Activated CD4-positive, alpha-beta T cell treated with anti-CD3 and anti-CD28 coated beads for 4 hours (primary cell): ENCODE data around the gene SCD.
A peak's percentile ranks its signal among the peaks of the same experiment; 100 is the strongest.
"Not testable (repeated sequence)": the region's sequence is repeated elsewhere in the genome, so short reads cannot be mapped to it uniquely, and the experiment has no call there.

Experiments
- DNase-seq, 2 donors: peaks; one replicate each; pipeline ENCODE4 v3.0.0-alpha.2; 2020

SCD gene

DNA sequence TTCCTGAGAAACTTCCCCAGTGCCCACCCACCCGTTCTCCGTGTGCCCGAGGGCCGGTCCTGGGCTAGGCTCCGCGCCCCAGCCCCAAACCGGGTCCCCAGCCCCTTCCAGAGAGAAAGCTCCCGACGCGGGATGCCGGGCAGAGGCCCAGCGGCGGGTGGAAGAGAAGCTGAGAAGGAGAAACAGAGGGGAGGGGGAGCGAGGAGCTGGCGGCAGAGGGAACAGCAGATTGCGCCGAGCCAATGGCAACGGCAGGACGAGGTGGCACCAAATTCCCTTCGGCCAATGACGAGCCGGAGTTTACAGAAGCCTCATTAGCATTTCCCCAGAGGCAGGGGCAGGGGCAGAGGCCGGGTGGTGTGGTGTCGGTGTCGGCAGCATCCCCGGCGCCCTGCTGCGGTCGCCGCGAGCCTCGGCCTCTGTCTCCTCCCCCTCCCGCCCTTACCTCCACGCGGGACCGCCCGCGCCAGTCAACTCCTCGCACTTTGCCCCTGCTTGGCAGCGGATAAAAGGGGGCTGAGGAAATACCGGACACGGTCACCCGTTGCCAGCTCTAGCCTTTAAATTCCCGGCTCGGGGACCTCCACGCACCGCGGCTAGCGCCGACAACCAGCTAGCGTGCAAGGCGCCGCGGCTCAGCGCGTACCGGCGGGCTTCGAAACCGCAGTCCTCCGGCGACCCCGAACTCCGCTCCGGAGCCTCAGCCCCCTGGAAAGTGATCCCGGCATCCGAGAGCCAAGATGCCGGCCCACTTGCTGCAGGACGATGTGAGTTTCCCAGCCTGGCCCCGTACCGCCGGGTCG lies at the start of gene SCD:
TSS of gene SCD (plus strand) at position 469 of the 803 bp plus-strand sequence. CDS start at position 741, 272 bp downstream.
- peak; percentile 69 to 73 for DNase-seq

DNA sequence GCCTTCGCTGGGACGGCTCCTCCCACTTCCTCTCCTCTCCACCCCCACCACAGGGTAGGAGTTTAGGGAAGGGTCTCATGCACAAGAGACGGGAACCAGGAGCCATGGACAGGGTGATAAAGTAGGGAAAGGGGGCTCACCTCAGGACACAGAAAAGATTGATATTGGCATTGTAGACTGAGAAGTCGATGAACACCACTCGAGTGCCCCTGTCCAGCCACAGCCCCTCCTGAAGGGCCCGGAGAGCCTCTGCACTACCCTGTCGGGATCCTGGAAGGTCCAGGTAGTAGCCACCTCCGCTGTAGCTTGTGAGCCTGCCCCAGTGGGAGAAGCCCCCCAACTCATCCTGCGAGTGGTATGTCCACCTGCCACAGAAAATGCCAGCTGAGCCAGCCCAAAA lies 49.8 kb upstream of the SCD start:
- DNase-seq = no peak

DNA sequence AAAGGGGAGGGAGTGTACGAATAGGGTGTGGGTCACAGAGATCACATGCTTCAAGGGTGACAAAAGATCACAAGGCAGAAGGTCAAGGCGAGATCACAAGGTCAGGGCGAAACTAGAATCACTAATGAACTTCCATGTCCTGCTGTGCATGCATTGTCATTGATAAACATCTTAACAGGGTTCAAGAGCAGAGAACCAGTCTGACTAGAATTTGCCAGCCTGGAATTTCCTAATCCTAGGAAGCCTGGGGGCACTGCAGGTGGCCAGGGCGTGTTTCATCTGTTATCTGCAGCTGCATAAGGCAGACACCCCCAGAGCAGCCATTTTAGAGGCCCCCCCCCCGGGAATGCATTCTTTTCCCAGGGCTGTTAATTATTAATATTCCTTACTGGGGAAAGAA lies 45.9 kb upstream of the SCD start:
- not testable (repeated sequence) for DNase-seq

DNA sequence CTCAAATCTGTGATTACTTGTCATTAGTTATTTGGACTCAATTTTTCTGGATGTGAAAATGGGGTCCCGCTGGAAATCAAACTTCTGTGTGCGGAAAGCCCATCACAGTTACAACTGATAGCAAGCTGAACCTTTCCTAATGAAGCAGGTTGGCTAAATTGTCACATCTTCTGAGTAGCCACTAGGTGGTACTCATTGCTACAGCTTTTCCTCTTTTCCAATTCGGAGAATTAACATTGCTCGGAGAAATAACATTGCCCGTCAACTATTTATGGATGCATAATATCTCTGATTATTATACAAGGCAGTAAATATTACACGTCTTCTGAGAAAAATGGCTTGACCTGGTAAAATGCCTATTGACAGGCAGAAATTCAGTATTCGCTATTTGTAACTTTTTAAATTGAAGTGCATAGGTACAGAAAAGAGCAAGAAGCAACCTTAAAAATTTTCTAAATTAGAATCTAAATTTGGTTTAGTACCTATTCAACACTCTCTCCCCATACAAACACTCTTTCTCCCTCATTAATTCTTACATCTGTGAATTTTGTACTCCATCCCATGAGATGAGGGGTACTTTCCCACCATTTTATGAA lies 43.2 kb upstream of the SCD start:
- no peak for DNase-seq

DNA sequence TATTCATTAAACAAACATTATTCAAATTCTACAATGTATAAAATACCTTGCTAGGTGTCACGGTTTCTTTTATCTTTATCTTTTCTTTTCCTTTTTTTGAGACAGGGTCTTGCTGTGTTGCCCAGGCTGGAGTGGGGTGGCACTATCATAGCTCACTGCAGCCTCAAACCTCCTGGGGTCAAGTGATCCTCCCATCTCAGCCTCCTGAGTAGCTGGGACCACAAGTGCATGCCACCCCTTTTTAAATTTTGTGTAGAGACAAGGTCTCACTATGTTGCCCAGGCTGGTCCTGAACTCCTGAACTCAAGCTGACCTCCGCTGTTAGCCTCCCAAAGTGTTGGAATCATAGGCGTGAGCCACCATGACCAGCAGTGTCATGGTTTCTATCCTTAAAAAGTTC lies 42.6 kb upstream of the SCD start:
- DNase-seq = no peak

DNA sequence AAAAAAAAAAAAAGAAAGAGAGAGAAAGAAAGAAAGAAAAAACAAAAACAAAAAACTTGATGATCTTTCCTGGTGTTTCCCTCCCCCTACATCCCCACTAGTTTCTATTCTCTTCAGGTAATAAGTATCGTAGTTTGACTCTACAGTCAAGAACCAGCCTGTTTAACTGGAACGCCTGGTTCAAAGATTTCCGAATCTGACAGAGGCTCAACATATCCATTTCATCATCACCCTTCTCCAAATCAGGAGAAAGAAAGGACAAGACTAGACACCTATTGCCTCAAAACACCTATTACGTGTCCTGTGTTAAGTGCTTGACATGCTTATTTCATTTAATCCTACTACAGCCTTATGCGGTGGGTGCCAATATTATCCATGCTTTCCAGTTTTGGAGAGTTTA lies 40.2 kb upstream of the SCD start:
- no peak for DNase-seq

DNA sequence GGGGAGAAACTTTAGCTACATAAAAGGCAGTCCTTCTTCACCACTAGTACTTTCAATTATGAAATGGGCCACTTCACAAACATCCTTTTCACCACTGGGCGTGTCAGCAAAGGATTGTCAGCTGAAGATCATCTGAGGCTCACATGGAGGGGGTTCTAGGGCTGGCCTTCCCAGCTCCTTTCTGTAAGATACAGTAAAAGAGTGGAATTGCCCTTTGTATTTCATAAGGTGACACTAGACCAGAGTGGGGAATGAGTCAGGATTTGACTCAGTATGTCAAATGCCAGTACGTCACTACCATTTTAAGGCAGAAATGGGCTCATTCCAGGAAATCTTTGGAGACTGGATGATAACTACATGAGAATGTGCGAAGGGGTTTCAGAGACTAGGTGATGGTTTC lies 39.3 kb upstream of the SCD start:
- DNase-seq = no peak

DNA sequence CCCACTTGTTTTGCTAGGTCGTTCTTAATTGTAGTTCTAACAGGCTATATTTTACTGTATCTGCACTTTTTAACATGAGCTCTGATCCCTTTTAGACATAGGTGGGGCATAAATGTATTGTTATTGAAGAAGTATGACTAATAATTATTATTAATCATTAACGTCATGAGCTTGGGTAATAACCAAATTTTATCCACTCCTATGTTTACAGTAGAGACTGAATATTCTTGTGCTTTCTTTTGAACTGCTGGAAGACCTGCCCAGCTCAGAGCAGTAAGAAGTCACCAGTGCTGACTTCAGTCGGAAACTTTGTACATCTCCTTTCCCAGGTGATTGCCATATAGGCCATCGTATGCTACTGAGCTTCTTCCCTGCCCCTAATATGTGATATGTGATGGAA lies 35.7 kb upstream of the SCD start:
- DNase-seq = no peak

DNA sequence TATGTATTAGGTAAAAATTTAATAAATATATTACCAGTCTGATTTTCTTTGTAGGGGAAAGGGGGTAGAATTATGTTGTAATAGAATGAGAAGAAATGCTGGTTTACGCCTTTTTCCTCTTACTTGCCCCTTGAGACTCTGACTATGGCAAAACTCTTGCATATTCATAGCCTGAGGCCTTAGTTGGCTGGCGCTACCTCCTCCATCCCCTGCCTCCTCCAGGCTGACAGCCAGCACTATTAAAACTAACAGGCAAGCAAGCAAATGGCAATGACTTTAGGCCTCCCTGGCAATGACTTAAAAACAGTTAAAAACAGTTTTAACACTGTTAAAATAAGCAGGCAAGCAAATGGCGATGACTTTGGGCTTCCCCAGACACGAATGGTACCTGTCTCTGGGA lies 31.4 kb upstream of the SCD start:
- no peak for DNase-seq

DNA sequence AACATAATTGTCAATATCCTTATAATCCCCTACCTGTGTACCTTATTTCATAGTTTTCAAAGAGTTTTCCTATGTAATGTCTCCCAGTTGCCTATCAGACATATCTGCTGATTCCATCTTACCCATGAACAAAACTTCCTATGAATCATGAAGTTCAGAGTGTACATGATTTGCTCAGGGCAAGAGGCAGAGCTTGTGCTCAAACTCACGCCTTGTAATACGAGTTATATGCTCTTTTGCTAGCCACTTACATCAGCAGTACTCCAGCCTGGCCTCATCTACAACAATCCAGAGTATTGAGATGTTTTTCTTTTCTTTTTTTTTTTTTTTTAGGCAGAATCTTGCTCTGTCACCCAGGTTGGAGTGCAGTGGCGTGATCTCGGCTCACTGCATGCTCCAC lies 28.8 kb upstream of the SCD start:
- no peak for DNase-seq

DNA sequence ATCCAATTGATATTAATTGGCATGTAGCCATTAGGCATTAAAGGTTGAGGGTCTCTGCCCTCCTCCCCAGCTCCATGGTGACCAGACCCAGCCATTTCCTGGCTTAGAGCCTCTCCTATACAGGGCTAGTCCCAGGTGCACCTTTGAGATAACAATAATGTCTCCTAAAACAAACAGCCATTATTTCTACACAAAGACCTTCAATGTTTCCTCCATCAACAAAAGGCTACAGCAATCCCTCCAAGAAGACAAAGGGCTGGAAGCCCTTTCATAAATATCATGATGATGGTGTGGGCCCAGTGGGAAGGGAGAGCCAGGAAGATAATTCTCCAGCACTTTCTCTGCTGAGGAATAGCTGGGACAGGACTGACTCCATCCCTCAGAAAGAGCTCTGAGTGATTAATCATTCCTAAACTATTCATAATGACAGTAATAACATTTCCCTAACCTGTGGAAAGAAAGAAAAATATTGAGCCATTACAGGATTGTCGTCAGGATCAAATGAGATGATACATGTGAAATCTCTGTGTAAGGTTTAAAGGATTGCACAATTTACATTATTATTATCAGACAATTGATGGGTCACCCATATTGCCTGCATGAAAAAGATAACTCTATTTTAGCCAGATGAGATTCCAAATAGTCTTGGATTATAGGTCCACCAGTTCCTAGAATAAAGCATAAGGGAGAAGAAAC lies 27.2 kb upstream of the SCD start:
- DNase-seq = no peak

DNA sequence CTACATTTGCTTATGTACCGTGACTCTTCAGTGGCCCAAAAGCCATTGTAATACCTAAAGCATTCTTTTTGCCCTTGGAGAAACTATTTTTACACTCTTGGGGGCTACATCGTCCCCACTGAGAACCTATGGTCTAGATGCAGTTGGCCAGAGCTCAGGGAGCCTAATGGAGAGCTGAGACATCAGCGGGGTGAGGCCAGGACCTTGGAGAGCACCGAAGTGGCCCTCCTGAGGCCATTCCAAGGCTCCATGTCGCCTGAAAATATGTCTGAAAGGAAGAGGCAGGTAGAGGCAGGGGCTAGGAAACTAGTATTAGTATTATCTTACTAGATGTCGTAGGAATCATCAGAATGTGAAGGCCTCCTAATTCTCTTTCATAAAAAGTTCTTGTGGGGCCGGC lies 21.9 kb upstream of the SCD start:
- DNase-seq = no peak

DNA sequence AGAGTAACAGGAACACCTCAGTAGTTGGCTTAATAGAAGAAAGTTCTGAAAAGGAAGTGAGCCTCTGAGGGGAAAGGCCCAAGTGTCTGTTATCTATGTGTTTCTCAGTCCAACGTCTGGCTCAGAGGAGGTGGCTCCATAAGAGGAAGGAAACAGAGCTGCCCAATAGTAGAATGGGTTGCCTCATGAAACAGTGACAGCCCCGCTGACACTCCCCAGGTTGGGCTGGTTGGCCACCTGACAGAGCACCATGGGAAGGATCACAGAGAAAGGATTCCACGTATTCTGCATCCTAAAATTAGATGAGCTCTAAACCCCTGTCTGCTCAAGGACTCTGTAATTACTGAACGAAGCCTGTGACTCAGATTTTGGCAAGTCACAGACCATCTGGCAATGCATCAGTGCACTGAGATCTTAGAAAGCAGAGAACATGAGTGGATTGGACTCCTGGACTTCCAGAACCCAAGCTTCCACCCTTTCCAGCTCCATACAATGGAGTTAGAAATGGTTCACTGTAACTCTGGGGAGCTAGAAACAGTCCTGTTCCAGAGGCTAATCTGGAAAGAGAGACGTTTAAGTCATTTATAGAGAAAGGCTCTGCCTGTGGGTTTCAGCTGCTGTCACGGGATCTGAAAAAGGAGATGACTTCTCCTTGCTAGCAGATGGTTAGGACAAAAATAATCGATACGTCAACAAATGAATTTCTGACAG lies 19.9 kb upstream of the SCD start:
- DNase-seq = no peak

DNA sequence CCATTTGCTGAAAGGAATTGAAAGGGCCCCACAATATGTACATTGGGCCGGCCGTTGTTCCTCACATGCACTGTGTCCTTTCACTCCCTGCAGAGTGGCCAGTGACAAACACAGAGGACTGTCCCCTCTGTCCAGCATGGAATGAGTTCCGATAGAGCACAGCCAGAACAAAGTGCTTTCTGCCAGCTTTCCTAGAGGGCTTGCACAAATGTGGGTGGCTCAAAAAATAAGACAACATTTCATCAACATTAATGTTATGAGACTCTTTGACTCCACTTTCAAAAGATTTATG lies 19.4 kb upstream of the SCD start:
- DNase-seq = no peak

DNA sequence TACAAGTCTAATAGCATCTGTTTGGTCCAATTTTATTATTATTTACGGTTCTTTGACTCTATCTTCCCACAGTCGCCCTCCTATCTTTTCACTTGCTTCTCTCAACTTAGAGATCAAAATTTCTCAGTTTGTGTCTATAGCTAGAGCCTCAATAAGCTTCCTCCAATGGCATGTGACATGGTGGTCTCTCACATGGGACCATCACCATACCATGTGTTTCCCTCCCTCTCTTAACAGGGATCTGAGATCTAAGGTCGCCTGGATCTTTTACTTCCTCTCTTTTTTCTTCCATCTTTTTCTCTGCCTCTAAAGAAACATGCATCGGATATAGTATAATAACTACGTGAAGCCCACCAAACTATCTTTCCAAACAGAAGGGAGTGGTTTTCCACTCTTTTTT lies 18.8 kb upstream of the SCD start:
- no peak for DNase-seq

DNA sequence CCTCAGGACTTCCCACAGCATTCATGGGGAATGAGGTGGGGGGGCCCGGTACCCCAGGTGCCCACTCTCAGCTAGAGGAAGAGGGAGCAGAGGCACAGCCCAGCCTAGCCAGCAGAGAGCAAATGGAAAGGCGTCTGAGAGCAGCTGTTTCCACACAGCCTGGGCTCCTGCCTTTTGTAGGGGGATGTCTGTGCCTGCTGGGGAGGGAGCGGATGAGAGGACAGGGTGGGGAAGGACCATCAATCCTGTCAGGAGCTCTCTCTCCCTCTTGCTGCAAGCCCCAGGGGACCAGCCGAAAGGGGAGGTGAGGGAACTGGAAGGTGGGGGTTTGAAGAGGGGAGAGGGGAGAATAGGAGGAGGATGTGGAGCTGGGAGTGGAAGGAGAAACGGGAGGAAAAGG lies 17.0 kb upstream of the SCD start, which contains the start of gene PKD2L1:
TSS of gene PKD2L1 (minus strand) at position 150 of the 400 bp plus-strand sequence. CDS start at position 25, 125 bp downstream.
- DNase-seq = no peak

DNA sequence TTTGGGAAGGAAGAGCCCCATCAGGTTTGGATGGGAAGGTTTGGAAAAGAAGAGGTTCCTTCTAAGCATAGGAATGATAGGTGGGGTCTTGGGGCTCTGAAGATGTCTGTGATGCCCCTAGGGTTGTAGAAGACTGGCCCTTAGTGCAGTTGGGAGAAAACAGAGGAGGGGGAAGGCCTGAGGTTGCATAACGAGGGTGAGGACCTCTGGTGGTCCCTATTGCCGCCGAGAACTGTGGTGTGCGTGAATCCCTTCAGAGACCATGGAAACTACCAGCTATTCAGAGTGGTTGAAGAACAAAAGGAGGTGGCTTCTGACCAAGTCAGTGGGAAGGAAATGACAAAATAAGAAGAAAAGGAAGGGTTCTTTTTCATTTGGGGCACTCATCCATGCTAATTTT lies 13.9 kb upstream of the SCD start:
- no peak for DNase-seq

DNA sequence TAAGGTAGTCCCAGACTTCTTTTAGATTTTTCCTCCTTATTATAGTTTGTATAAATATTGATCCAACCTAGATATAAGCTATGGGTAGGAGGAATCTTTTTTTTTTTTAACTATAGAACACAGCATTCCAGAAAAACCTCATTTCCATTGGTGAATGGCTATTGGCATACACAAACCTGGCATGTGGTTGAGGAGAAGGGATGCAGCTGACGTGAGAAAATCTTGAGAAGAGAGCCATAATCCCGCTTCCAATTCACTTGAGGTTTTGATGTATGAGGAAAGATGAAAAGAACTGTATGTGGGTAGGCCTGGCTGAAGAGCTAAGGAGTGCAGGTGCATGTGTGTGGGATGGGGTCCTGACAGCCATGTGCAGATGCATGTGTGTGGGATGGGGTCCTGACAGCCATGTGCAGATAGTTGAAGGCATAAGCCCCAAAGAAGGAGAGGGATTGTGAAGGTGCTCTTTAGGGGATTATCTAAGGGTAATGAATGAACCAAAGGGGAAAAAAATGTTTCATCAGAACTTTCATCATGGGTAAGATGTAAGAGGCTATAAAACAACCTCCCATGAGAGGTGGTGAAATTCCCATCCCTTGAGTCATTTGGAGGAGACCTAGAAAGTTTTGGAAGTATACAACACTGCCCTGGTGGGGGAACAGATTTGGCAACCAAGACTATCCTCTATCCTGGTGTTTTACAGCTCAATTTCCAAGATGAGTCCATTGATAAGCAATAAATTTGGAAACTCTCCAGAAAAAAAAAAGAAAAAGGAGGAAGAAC lies 13.2 kb upstream of the SCD start:
- DNase-seq = no peak

DNA sequence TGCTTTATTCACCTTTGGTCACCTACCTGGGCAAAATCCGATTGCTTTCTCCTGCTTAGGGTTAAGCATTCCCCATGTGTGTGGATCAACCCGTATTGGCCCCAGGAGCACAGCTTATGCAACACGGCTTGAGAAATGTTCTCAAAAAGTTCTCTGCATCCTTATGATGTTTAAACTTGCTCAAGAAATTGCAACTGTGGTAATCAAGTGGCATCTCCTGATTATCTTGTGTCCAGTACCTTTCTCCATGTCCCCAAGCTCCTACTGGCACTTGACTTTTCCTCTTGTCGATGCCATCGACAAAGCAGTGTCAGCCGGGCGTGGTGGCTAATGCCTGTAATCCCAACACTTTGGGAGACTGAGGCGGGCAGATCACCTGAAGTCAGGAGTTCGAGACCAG lies 12.3 kb upstream of the SCD start:
- DNase-seq = no peak

DNA sequence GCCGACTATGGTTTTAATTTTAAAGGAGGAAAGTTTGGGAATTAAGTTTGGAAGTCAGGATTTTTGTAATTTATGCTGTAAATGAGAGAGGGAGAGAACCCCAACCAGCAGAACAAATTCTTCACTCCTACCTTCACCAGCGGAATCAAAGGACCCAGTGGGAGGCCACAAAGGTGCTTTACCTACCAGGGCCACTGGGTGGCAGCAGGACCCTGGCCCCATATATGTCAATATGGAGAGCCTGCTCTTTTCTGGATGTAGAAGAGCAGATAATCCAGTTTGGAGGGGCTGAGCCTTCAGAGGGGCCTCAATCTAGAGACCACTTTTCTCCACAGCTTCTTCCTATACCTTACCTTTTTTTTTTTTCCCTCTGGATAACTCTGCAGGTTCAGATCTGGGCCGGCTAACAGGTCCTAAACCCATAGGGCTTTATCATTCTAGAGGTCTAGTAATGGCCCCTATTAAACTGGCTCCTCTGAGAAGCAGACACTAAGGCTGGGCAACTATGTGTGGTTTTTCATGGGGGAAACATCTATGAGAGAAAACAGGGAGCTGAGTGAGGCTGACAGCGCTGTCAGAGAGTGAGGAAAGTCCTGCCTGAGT lies 8.5 kb upstream of the SCD start:
- DNase-seq = peak; percentile 69 to 83

DNA sequence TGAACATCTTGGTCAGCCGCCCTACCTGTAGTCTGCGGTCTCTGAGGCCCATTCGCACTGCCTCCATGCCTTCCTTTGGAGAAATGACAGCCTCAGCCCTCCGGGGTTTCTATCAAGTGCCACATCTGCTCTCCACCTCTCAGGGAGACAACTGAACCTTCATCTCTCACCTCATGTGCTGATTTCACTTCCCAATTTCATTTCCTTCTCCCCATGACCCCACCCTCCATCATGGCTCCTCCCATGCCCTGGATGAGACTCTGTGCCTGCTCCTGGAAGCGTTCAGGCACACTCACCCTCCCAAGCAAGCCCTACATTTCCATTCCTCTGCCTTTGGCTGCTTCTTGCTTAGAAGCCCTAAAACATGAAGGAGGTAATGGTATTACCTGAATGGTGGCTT lies 7.8 kb upstream of the SCD start:
- DNase-seq = no peak
